IMR-90 (cell line): ENCODE data around the gene NBEAL1. TPM values are rescaled to one million over a fixed set of nuclear protein-coding genes. Genes with fewer than 3 reads are reported as not detected.

Source experiments
- ATAC-seq: fragments of 200-7000 bp; cut with Tn5 transposase; 2 replicates; pipeline ENCODE4 v1.9.1; 2020; ENCODE audit warnings: low read depth, mild to moderate bottlenecking, moderate library complexity
- BruUV-seq: library from RNA; stranded (reverse); fragments of 400-500 nt; replicated peaks from 2 replicates; lab custom pipeline; 2021; lab: Mats Ljungman, UMichigan
- CTCF ChIA-PET: fragments of 300-600 bp; formaldehyde crosslinking; extraction: SDS; loops from one replicate; lab custom pipeline; 2021; ENCODE audit warnings: antibody characterized with exemption; lab: Yijun Ruan, JAX
- POLR2A ChIA-PET: fragments of 300-600 bp; sonication (Branson Sonifier 250); formaldehyde crosslinking; loops from one replicate; lab custom pipeline; 2022; ENCODE audit warnings: antibody characterized with exemption; ENCODE audit not compliant: unreplicated experiment; lab: Charles Lee
- DNase-seq: peaks from one replicate; pipeline ENCODE4 v3.0.0; 2013
- H2AFZ ChIP-seq: replicated peaks from 2 replicates; pipeline ENCODE3; 2013; ENCODE audit warnings: low read length, mild to moderate bottlenecking; ENCODE audit not compliant: poor library complexity
- H2AK5ac ChIP-seq: 2 replicates; pipeline ENCODE4 v1.6.1; 2013; ENCODE audit warnings: low read depth, low read length, inconsistent platforms
- H2AK9ac ChIP-seq: replicated peaks from 2 replicates; pipeline ENCODE3; 2013; ENCODE audit warnings: mild to moderate bottlenecking, low read depth, low read length, moderate library complexity; ENCODE audit not compliant: poor library complexity
- H2BK120ac ChIP-seq: 2 replicates; pipeline ENCODE4 v1.6.1; 2013; ENCODE audit warnings: low read depth, low read length, inconsistent platforms
- H2BK15ac ChIP-seq: 3 replicates; pipeline ENCODE4 v1.6.1; 2013; ENCODE audit warnings: low read depth, low read length, inconsistent platforms
- H2BK20ac ChIP-seq: 2 replicates; pipeline ENCODE4 v1.6.1; 2013; ENCODE audit warnings: low read depth, mild to moderate bottlenecking, inconsistent platforms, low read length, moderate library complexity
- H2BK5ac ChIP-seq: 2 replicates; pipeline ENCODE4 v1.6.1; 2013; ENCODE audit warnings: mild to moderate bottlenecking, low read depth, low read length, inconsistent platforms; ENCODE audit not compliant: poor library complexity, severe bottlenecking
- H3K14ac ChIP-seq: replicated peaks from 2 replicates; pipeline ENCODE4 v1.6.1; 2013; ENCODE audit warnings: low read depth, low read length, inconsistent platforms
- H3K18ac ChIP-seq: 2 replicates; pipeline ENCODE4 v1.6.1; 2013; ENCODE audit warnings: low read depth, low read length, control low read depth
- H3K23ac ChIP-seq: 2 replicates; pipeline ENCODE4 v1.6.1; 2013; ENCODE audit warnings: low read depth, low read length, inconsistent platforms
- H3K27ac ChIP-seq: 2 replicates; pipeline ENCODE4 v1.5.1; 2013; ENCODE audit warnings: mild to moderate bottlenecking, control low read depth, low read length; ENCODE audit not compliant: insufficient read depth
- H3K27me3 ChIP-seq: 2 replicates; pipeline ENCODE4 v1.6.1; 2013; ENCODE audit warnings: low read length; ENCODE audit not compliant: control insufficient read depth, insufficient read depth
- H3K36me3 ChIP-seq: 2 replicates; pipeline ENCODE4 v1.6.1; 2013; ENCODE audit warnings: low read length, mixed read lengths; ENCODE audit not compliant: control insufficient read depth, insufficient read depth
- H3K4ac ChIP-seq: 2 replicates; pipeline ENCODE4 v1.6.1; 2013; ENCODE audit warnings: low read depth, low read length, inconsistent platforms
- H3K4me1 ChIP-seq: 2 replicates; pipeline ENCODE4 v1.6.1; 2013; ENCODE audit warnings: low read length, mixed read lengths; ENCODE audit not compliant: control insufficient read depth, insufficient read depth
- H3K4me2 ChIP-seq: 2 replicates; pipeline ENCODE4 v1.6.1; 2013; ENCODE audit warnings: low read depth, mild to moderate bottlenecking, control low read depth, low read length, moderate library complexity
- H3K4me3 ChIP-seq: 2 replicates; pipeline ENCODE4 v1.5.1; 2013; ENCODE audit warnings: low read depth, mild to moderate bottlenecking, control low read depth, low read length, moderate library complexity; ENCODE audit not compliant: insufficient read depth
- H3K56ac ChIP-seq: 2 replicates; pipeline ENCODE4 v1.6.1; 2013; ENCODE audit warnings: low read length, inconsistent platforms; ENCODE audit not compliant: insufficient read depth; ENCODE audit errors: extremely low read depth
- H3K79me1 ChIP-seq, 2 experiments: 2 replicates each; pipeline ENCODE4 v1.6.1; 2013; ENCODE audit warnings: low read length in 2 of 2, inconsistent platforms in 1 of 2, low read depth in 1 of 2
- H3K9ac ChIP-seq: 2 replicates; pipeline ENCODE4 v1.6.1; 2013; ENCODE audit warnings: low read depth, low read length, control low read depth
- H3K9me1 ChIP-seq: 2 replicates; pipeline ENCODE4 v1.6.1; 2013; ENCODE audit warnings: low read length, inconsistent platforms; ENCODE audit not compliant: insufficient read depth
- H3K9me3 ChIP-seq: 2 replicates; pipeline ENCODE4 v1.6.1; 2013; ENCODE audit warnings: low read length; ENCODE audit not compliant: control insufficient read depth, insufficient read depth
- H4K20me1 ChIP-seq: 2 replicates; pipeline ENCODE4 v1.6.1; 2013; ENCODE audit warnings: low read length, inconsistent platforms; ENCODE audit not compliant: insufficient read depth
- H4K5ac ChIP-seq: 2 replicates; pipeline ENCODE4 v1.6.1; 2013; ENCODE audit warnings: mild to moderate bottlenecking, low read depth, low read length, control low read depth
- H4K8ac ChIP-seq, 2 experiments: 2 replicates each; pipeline ENCODE4 v1.6.1; 2013; ENCODE audit warnings: low read depth in 2 of 2, low read length in 2 of 2, control low read depth in 1 of 2, inconsistent platforms in 1 of 2
- H4K91ac ChIP-seq: 2 replicates; pipeline ENCODE4 v1.6.1; 2013; ENCODE audit warnings: low read depth, low read length, inconsistent platforms; ENCODE audit not compliant: insufficient read depth
- CEBPB ChIP-seq: IDR thresholded peaks from 2 replicates; pipeline ENCODE4 v1.6.1; 2012; ENCODE audit warnings: low read depth, low read length, improper control_type of control experiment
- ELK1 ChIP-seq: fragments of 150-350 bp; IDR thresholded peaks from 2 replicates; pipeline ENCODE4 v1.6.1; 2016; ENCODE audit warnings: low read depth, mild to moderate bottlenecking, low read length, moderate library complexity, borderline replicate concordance
- RAD21 ChIP-seq: IDR thresholded peaks from 2 replicates; pipeline ENCODE4 v1.6.1; 2012; ENCODE audit warnings: low read length, improper control_type of control experiment
- RCOR1 ChIP-seq: IDR thresholded peaks from 2 replicates; pipeline ENCODE4 v1.6.1; 2012; ENCODE audit warnings: mild to moderate bottlenecking, low read length, improper control_type of control experiment; ENCODE audit not compliant: insufficient replicate concordance
- SMC3 ChIP-seq: fragments of 150-350 bp; IDR thresholded peaks from 2 replicates; pipeline ENCODE4 v1.6.1; 2016; ENCODE audit warnings: low read depth, mild to moderate bottlenecking, antibody characterized with exemption, low read length, moderate library complexity
- WGBS, 2 experiments: methylation state at CpG; one replicate each; pipeline versions ENCODE4 v1.1.5 to v1.1.7; 2013; ENCODE audit warnings: missing lambda C conversion rate in 2 of 2; ENCODE audit not compliant: insufficient read length in 1 of 2; ENCODE audit errors: extremely low coverage in 2 of 2; 5-methylcytosine and 5-hydroxymethylcytosine counted together
- dilution Hi-C: fragments of 300-500 bp; cut with HindIII; formaldehyde crosslinking; loops from one replicate; pipeline ENCODE4 v1.14.3; 2018; ENCODE audit warnings: low sequenced_read_pairs; ENCODE audit not compliant: unreplicated experiment
- in situ Hi-C: fragments of 300-500 bp; cut with MboI; formaldehyde crosslinking; loops from 3 replicates; pipeline ENCODE4 v1.14.3; 2019; ENCODE audit warnings: low sequenced_read_pairs, inconsistent platforms, mixed read lengths
- intact Hi-C: fragments of 100-400 bp; cut with micrococcal nuclease; formaldehyde crosslinking; loops from 2 replicates; pipeline ENCODE4 v1.10.0; 2022
- polyA plus RNA-seq, 3 experiments: library from polyadenylated mRNA; depleted of rRNA; stranded (reverse); fragments of >200 nt; gene quantifications; 2 replicates each; pipeline ENCODE4 v1.2.3, GENCODE V29; 2012; ENCODE audit warnings: low replicate concordance in 1 of 3
- total RNA-seq: library from RNA; depleted of rRNA; stranded (reverse); fragments of >200 nt; gene quantifications from 2 replicates; pipeline ENCODE4 v1.2.3, GENCODE V29; 2012
- TF ChIP-seq, protein P1 (sequence below): conservative IDR thresholded peaks from 2 replicates; pipeline ENCODE4 v1.5.1; 2012; ENCODE audit warnings: mild to moderate bottlenecking, low read depth, low read length, improper control_type of control experiment

NBEAL1 gene
- total and polyA plus RNA-seq, 2 of the 4 experiments (the other 2 are of a cell fraction): 6.4 to 38.0 TPM

GRCh38 chr2:203225423-203226039, 210.9 kb downstream of the NBEAL1 start:
- no peaks in the 10 kb centered on the region for H3K9me3 ChIP-seq
- no peaks in the 10 kb centered on the region for H3K9me1 ChIP-seq
- in situ Hi-C loops: loop anchor here (25.0 kb wide), 1 partner anchor 587 kb away; no protein-coding TSS in a partner anchor
- H3K4me3 ChIP-seq: no peak overlapping the region
- H3K4me2 ChIP-seq: no peak overlapping the region
- no peak overlapping the region for H2AFZ ChIP-seq
- whole genome bisulfite sequencing, 2 experiments: no CpG with 5 or more reads among the region's 2 CpGs
- no peak overlapping the region for H3K18ac ChIP-seq
- H4K91ac ChIP-seq: no peak overlapping the region
- ChIA-PET POLR2A (no interaction called here), CTCF (interaction anchor here (1.0 kb wide), 1 partner anchor 12 kb away, joined by 3 read pairs; no protein-coding TSS in a partner anchor)
- H3K9ac ChIP-seq: no peak overlapping the region
- no peak overlapping the region for H2BK5ac ChIP-seq
- H3K4me1 ChIP-seq: no peaks in the 10 kb centered on the region
- H2BK120ac ChIP-seq: no peak overlapping the region
- no peaks in the 10 kb centered on the region for H3K36me3 ChIP-seq
- no peak overlapping the region for H3K27ac ChIP-seq
- DNase-seq (peak; percentile 21), ATAC-seq (peak; percentile 71; the same call in 1 of the 2 replicates)
- no peak overlapping the region for H3K4ac ChIP-seq
- no TSS peak for BruUV-seq
- H2BK15ac ChIP-seq: no peak overlapping the region
- no peak overlapping the region for H2AK5ac ChIP-seq
- intact Hi-C loops: loop anchor here (1.0 kb wide), 2 partner anchors 229 to 684 kb away; no protein-coding TSS in a partner anchor
- no peak overlapping the region for H2AK9ac ChIP-seq
- no peak overlapping the region for H4K8ac ChIP-seq
- no peak overlapping the region for H3K56ac ChIP-seq
- H3K27me3 ChIP-seq: no peaks in the 10 kb centered on the region
- H4K5ac ChIP-seq: no peak overlapping the region
- no peak for TF ChIP-seq RCOR1
- TF ChIP-seq SMC3: peak; percentile 62
- TF ChIP-seq, protein P1, sequence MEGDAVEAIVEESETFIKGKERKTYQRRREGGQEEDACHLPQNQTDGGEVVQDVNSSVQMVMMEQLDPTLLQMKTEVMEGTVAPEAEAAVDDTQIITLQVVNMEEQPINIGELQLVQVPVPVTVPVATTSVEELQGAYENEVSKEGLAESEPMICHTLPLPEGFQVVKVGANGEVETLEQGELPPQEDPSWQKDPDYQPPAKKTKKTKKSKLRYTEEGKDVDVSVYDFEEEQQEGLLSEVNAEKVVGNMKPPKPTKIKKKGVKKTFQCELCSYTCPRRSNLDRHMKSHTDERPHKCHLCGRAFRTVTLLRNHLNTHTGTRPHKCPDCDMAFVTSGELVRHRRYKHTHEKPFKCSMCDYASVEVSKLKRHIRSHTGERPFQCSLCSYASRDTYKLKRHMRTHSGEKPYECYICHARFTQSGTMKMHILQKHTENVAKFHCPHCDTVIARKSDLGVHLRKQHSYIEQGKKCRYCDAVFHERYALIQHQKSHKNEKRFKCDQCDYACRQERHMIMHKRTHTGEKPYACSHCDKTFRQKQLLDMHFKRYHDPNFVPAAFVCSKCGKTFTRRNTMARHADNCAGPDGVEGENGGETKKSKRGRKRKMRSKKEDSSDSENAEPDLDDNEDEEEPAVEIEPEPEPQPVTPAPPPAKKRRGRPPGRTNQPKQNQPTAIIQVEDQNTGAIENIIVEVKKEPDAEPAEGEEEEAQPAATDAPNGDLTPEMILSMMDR: peak; percentile 50
- no peak for TF ChIP-seq CEBPB
- TF ChIP-seq RAD21: peak; percentile 56
- no peak for TF ChIP-seq ELK1
- H3K23ac ChIP-seq: no peak overlapping the region
- dilution Hi-C loops: no loop called here
- no peak overlapping the region for H2BK20ac ChIP-seq
- no peaks in the 10 kb centered on the region for H4K20me1 ChIP-seq
- no peak overlapping the region for H3K14ac ChIP-seq
- no peaks in the 10 kb centered on the region for H3K79me1 ChIP-seq
